A204.1 (cell line): ENCODE results near the gene KIF12.
"Not testable (repeated sequence)": the region's sequence is repeated elsewhere in the genome, so short reads cannot be mapped to it uniquely, and the experiment has no call there.

Source experiments
- FAIRE-seq: peaks from 2 replicates; lab custom pipeline; 2012; peaks lifted over from hg19 to GRCh38; lab: Jason Lieb, UNC

Gene KIF12

GRCh38 chr9:114046237-114046755 lies 52.8 kb downstream of the KIF12 start:
- no peak for FAIRE-seq

GRCh38 chr9:114043660-114044059 lies 55.4 kb downstream of the KIF12 start:
- FAIRE-seq, result not testable (repeated sequence)
